Loucy (cell line): ENCODE measurements around the gene CD14.

ENCODE experiments used
- CTCF ChIP-seq: fragments of 200-600 bp; sonication (generic); conservative IDR thresholded peaks from 2 replicates; pipeline ENCODE4 v1.5.1; 2014; ENCODE audit warnings: mild to moderate bottlenecking, antibody characterized with exemption, low read length
- EZH2phosphoT487 ChIP-seq: fragments of 200-600 bp; IDR thresholded peaks from 2 replicates; pipeline ENCODE4 v1.6.1; 2018; ENCODE audit warnings: antibody characterized with exemption, mild to moderate bottlenecking, moderate library complexity, borderline replicate concordance

DNA sequence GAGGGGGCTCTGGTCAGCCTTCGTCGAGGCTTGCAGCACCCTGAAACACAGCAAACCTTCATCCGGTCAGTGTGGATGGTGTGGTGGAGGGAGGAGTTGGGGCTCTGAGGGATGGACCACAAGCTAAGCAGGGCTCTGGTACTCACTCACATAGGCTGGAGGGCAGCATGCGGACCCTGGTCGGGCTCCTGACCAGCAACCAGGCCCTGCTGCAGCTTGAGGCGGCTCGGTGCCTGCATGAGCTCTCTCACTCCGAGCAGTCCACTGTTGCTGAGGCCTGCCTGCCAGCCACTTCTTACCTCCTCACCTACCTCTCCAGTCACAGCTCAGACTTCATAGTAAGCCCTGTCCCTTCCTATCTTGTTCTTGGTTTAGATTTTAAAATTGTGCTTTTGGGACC is 8.7 kb upstream of the CD14 start:
- TF ChIP-seq CTCF (no peak), EZH2phosphoT487 (no peak)
